NK-92 (cell line): ENCODE results near the gene KYNU.
"Not testable (repeated sequence)": the region's sequence is repeated elsewhere in the genome, so short reads cannot be mapped to it uniquely, and the experiment has no call there.

Source experiments
- DNase-seq: peaks from one replicate; lab custom pipeline; 2025; ENCODE audit not compliant: unreplicated experiment; lab: John Stamatoyannopoulos, UW

KYNU gene

DNA sequence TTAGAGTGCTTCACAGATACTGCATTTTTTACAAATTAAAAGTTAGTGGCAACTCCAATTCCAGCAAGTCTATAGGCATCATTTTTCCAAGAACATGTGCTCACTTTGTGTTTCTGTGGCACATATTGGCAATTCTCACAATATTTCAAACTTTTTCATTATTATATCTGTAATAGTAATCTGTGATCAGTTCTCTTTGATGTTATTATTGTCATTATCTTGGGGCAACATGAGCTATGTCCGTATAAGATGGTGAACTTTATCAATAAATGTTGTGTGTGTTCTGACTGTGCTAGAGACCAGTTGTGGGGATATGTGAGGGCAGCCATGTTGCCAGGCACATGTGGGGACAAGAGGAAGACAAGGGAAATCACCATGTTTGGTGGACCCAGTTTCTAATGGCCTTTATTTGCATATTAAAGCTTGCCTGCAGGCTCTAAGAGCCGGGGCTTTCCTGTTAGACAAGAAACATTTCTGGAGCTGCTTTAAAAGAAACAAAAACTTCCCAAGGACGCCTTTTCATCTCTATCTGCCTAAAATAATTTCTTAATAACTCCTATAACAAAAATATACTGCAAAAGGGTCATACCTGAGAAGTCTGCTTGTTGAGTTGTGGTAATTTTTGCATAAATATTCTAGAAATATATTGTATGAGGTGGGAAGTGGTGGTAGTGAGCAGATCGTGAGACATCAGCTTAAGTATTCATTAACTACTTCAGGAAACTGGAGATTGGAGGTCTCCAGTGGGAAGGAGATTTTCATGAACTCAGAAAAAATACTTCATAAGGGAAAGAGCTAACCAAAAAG is 37.2 kb downstream of the KYNU start:
- no peak for DNase-seq

DNA sequence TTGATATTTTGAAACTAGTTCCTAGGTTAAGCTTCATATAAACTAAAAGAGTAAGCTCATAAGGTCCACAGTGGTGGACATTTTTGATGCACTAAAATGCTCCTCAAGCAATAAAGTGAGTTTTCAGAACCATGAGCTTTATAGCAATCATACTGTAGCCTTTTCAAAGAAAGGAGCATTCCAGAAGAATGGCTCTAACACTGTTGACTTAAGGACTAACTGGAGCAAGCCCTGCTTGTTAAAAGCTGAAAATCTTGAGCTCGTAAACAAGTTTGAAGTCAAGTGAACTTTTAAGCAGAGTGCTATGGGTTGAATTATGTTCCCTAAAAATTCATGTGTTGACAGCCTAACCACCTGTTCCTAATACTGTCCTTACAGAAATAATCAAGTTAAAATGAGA is 38.0 kb downstream of the KYNU start:
- no peak for DNase-seq

DNA sequence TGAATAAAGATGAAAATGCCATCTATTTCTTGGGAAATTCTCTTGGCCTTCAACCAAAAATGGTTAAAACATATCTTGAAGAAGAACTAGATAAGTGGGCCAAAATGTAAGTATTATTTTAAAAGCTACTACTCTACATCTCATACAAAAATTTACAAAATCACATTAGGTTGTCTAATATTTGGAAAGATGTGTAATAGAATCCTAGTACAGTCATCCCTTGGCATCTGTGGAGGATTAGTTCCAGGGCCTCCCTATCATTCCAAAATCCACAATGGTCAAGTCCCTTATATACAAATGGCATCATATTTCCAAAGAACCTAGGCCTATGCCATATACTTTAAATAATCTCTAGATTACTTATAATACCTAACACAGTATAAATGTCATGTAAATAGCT is 41.2 kb downstream of the KYNU start:
- DNase-seq: no peak

DNA sequence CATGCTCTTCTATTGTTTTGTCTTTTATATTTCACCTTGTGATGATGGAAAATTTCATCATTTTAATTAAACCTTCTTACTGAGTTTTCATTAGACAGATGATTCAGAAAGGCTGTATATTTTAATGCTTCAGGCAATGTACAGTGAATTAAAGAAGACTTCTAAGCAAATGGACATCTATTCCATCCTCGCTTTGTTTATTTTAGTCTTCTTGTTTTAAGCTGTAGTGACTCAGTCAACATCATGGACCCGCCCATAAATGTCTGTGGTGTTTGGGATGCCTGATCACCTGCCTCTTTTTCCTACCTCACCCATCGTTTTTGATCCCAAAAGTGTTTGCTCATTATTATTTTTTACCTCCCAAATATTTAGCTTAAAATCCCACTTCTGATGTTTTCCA is 43.1 kb downstream of the KYNU start:
- DNase-seq: no peak

DNA sequence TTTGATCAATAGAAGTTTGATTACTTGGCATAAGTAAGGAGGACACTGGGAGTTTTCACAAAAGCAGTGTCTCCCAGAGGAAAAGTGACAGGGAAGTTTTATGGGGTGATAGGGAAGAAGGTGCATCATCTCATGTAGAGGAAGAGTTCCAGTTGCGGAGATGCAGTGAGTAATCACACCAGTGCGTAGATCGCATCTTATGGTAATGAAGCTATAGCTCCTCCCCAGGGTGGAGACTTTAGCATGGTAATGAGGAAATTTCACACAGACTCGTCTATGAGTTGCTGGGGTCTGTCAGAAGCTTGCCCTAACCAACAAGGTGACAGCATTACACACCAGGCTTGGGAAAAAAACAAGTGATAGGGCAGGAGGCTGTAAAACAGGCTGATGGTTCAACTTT is 49.0 kb downstream of the KYNU start:
- DNase-seq: no peak

DNA sequence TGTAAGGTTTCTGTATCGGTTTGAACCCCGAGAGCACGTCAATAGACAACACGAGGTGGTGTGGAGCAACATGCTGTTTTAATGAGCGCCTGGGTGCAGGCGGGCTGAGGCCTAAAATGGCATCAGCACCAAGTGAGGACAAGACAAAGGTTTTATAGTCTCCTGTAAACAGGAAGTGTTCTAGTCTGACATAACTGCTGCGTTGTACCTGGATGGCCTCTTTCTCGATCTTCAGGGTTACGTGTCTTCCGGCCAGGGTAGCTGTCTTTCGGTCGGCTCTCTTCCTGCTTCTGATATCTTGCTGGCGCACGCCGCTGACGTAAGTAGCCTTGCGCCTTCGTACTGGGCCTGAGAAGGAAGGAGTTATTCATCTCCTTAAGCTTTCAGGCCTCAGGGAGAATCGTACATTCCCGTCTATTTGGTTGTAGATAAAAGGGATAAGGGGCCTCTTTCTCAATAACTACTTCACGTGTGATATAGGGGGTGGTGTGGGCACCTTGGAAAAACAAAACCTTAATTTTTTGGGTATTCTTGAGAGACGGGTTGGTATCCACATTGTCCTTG is 53.5 kb downstream of the KYNU start:
- no peak for DNase-seq

DNA sequence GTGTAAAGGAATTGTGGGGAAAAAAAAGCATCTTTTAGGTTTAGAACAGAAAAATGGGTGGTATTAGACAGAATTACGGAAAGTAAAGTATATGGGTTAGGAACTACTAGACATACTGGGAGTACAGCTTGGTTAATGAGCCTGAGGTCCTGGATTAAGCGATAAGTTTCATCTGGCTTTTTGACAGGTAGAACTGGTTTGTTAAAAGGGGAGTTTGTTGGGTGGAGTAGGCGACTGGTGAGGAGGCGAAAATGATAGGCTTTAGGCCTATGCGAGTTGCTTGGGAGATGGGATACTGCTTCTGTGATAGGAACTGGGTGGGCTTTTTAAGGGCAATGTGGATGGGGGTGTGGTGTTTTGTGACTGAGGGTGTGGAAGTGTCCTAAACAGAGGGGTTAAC is 56.5 kb downstream of the KYNU start:
- no peak for DNase-seq

DNA sequence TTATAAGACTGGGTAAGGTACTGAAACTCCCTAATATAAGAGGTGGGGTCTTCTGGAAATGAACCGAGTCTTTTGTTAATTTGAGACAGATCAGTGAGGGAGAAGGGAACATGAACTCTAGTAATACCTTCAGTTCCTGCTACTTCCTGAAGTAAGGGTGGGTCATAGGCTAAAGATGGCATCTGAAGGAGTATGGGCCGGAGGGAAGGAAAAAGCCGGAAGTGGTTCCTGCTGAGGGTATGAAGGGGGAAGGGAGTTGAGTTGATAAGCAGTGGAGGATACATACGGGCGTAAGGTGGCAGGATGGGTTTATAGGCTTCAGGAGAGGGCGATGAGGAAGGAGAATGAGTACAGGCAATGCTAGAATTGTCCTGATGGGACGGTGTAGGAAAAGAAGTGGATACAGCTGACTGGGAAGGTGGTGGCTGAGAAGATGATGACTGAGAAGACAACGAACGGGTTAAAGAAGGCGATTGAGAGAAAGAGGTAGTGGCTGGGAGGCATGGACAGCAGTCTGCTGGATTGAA is 58.2 kb downstream of the KYNU start:
- DNase-seq: no peak

DNA sequence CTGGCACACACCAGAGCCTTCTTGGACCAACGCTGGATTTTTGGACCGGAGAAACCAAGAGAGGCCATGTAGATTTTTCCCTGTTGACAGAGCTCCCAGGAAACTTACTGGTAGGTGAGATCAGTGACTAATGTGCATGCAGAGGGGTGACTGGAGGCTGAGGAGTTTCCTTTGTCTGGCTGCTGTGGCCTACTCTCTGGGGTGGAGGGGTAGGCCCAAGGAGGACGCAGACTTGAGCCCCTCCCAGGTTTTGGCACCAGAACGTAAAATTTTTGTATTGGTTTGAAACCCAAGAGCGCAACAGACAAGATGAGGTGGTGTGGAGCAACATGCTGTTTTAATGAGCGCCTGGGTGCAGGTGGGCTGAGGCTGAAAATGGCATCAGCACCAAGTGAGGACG is 59.2 kb downstream of the KYNU start:
- no peak for DNase-seq

DNA sequence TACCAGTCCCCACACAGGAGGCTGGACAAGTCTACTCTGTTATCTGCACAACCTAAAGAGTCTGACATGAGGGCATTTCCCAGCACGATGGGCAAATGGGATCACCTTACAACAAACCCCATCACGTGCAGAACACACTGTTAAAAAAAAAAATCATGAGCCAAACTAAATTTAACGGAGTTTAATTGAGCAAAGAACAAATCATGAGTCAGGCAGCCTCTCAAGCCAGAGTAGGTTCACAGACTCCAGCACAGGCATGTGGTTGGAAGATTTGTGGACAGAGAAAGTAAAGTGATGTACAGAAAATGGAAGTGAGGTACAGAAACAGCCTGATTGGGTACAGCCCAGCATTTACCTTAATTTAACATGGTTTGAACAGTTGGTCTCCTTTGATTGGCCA is 59.9 kb downstream of the KYNU start:
- DNase-seq: no peak

DNA sequence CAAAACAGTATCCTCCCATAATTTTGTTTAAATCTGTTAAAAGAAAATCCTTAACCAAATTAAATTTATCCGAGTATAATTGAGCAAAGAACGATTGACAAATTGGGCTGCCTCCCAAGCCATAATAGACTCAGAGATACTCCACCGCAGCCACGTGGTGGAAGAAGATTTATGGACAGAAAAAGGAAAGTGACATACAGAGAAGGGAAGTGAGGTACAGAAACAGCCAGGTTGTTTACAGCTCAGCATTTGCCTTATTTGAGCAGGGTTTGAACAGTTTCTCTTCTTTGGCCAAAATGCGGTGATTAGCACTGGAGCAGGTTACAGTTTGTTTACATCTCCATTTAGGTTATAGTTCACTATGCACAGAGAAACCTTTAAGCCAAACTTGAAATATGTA is 60.8 kb downstream of the KYNU start:
- DNase-seq: no peak

DNA sequence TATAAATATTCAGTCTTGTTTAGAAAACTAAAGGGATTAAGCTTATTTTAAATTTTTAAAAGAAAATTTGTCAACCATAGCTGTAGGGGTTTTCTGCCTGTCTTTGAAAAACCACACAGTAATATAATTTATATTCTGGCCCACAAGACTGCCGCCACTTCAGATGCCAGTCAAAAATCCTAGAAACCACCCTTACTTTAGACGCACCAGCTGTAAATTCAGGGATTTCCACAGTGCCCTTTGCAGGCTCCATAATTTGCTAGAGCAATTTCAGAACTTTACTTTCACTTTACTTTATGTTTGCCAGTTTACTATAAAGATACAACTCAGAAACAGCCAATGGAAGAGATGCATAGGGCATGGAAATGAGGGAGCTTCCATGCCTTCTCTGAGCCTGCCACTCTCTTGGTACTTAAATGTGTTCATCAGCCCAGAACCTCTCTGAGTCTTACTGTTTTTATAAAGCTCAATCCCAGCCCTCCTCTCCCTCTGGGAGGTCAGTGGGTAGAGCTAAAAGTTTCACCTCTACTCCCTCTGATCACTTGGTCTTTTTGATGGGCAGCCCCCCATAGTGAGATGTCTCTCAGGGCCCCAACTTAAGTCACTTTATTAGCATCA is 63.3 kb downstream of the KYNU start:
- no peak for DNase-seq

DNA sequence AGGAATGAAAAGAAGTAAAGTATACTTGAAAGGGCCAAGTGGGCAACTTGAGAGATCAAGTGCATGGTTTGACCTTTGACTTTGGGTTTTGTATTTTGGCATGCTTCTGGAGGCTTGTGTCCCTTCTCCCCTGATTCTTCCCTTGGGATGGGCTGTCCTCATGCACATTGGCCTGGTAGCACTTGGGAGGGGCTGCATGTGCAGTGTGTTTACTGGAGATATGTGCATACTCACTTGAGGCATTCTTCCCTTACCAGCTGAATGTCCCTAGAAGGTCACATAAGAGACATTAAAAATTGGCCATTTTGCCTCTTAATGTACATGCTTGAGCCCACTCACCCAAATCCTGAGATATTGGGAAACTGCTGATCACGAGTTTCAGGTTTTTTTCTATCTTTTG is 65.2 kb downstream of the KYNU start:
- DNase-seq: no peak

DNA sequence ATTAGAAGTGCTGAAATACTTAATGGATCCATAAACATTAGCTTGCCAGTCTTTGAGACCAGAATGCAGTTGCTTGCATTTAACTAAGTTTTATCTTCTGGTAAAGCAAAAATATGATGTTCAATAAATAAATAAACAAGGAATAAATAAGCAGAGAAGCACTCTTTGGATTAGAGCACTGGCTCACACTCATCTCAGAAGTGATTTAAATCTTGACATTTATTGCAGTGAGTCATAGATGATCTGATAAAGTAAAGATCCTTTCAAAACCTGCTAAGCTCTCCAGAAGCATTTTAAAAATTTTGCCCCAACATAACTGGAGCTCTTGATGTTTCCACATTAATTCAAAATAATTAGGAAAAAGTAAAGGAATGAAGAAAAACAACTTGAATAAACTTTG is 66.8 kb downstream of the KYNU start:
- DNase-seq: no peak

DNA sequence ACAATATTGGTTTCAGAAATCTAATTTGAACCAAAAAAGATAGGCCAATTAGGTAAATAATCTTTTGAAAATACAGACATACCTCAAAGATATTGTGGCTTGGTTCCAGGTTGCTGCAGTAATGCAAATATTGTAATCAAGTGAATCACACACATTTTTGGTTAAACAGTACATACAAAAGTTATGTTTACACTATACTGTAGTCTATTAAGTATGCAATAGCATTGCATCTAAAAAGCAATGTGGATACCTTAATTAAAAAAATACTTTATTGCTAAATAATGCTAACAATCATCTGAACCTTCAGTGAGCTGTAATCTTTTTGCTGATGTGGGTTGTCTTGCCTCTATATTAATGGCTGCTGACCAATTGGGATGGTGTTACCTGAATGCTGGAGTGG is 67.3 kb downstream of the KYNU start:
- no peak for DNase-seq

DNA sequence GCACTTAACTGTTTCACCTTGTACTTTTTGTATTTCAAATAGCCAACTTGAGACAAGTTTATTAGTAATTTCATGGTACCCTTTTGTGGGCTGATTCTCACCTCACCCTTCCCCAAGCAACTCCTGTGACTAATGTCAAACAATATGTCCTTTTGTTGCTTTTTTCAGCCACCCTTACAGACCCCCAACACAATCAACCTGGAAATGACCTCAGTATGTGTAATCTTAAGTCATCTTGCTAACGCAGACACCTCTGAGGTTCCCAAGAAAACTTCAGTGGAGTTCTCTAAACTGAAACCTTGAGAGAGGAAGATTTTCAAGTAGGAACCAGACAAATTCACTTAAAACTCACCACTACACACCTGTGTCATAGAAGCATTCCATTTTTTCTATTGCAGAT is 69.5 kb downstream of the KYNU start:
- DNase-seq: no peak

DNA sequence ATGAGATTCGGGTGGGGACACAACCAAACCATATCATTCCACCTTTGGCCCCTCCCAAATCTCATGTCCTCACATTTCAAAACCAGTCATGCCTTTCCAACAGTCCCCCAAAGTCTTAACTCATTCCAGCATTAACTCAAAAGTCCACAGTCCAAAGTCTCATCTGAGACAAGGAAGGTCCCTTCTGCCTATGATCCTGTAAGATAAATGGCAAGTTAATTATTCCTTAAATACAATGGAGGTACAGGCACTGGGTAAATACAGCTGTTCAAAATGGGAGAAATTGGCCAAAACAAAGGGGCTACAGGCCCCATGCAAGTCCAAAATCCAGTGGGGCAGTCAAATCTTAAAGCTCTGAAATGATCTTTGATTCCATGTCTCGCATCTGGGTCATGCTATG is 71.3 kb downstream of the KYNU start:
- DNase-seq: not testable (repeated sequence)

DNA sequence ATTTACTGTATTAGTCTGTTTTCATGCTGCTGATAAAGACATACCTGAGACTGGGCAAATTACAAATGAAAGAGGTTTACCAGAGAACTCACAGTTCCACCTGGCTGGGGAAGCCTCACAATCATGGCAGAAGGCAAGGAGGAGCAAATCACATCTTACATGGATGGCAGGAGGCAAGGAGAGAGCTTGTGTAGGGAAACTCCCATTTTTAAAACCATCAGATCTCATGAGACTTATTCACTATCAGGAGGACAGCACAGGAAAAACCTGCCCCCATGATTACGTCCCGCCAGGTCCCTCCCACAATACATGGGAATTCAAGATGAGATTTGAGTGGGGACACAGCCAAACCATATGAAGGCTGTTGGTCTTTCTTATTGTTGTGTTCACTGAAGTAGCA is 72.9 kb downstream of the KYNU start:
- DNase-seq: not testable (repeated sequence)

DNA sequence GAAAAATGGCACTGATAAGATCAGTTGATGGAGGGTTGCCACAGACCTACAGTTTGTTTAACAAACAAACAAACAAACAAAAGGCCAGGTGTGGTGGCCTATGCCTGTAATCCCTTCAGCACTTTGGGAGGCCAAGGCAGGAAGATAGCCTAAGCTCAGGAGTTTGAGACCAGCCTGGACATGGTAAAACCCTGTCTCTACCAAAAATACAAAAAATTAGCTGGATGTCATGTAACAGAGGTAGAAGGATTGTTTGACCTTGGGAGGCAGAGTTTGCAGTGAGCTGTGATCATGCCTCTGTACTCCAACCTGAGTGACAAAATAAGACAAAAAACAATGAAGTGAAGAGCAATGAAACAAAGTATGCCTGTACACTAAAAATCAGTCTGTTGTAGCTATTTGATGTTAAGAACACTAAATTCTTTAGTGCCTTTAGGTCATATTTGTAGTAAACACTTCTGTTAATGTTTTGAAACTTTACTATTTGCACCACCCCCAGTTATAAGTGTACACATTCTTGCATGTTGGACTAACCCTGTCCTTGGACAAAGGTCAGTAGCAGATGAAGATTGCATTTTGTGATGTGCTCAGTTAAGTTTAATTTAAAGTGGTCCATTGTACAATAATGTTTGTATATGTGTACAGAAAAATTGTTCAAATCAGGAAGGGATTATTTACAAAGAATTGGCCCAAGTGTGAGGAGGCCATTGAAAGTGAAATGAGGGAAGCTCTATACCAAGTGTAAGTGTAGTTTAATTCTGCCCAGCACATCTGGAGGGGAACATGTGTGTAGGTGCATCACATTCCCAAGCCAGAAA is 73.9 kb downstream of the KYNU start:
- no peak for DNase-seq

DNA sequence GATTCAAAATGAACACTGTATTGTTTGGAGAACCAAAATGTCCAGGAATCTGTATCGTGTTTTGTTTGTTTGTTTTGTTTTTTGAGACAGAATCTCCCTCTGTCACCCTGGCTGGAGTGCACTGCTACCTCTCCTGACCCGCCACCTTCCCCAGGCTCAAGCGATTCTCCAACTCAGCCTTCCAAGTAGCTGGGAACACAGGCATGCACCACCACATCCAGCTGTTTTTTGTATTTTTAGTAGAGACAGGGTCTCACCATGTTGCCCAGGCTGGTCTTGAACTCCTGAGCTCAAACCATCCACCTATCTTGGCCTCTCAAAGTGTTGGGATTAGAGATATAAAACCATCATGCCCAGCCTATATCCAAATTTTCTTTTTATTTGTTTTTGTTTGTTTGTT is 74.6 kb downstream of the KYNU start:
- DNase-seq: no peak

DNA sequence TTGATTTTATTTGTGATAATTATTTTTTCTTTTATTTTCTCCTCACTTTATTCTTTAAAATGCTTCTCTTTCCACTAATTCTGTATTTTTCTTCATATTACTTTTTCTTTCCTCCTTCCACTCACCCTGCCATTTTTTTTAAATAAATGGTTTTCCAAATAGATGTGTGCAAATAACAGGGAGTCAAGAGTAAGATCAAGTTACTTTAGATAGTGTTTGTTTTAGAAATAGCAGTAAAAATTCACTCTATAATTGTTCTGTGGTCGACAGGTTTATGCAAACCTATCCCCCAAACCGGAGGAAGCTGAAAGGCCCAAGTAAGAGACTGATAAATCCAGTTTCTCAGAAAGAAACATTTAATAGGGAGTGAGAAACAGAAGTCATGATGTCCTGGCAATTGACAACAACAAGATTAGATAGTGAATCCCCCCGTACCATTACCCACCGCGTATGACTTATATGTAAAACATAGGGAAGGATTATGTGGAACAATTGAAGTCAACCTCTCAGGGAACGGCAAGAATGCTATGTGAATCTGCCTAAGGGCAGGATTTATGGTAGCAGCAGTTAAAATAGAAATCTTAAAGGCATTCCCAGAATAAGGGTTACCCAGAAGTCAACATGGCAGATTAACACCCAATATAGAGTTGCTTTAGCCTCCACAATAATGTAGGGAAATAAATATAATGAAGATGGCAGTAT is 75.5 kb downstream of the KYNU start:
- no peak for DNase-seq
